GM18867 (cell line): ENCODE results near the gene PAK3.

Experiments used
- ATAC-seq: cut with Tn5 transposase; IDR thresholded peaks from one replicate; pipeline ENCODE4 v1.9.1; 2021; ENCODE audit warnings: mild to moderate bottlenecking, moderate library complexity; ENCODE audit not compliant: unreplicated experiment

Gene PAK3

GRCh38 chrX:111257733-111258132 lies 161.7 kb downstream of the PAK3 start:
- no peak for ATAC-seq

GRCh38 chrX:111259559-111259958 lies 163.6 kb downstream of the PAK3 start:
- no peak for ATAC-seq

GRCh38 chrX:111260451-111260850 lies 164.5 kb downstream of the PAK3 start:
- no peak for ATAC-seq

GRCh38 chrX:111262086-111262485 lies 166.1 kb downstream of the PAK3 start:
- ATAC-seq, result no peak

- ATAC-seq, result no peak
These were observed 168.4 kb downstream of the PAK3 start for GRCh38 chrX:111264385-111264784.

- no peak for ATAC-seq
These were observed 169.5 kb downstream of the PAK3 start for GRCh38 chrX:111265486-111265885.

GRCh38 chrX:111268506-111268905 lies 172.5 kb downstream of the PAK3 start:
- no peak for ATAC-seq

GRCh38 chrX:111270339-111270738 lies 174.3 kb downstream of the PAK3 start, which contains the start of gene CAPN6:
Gene CAPN6 (minus strand): TSS chrX:111270483. CDS start chrX:111263936, 6,547 bp downstream.
- ATAC-seq, result no peak
